HCT116 (cell line): ENCODE data around the gene KPNA1.

Experiments used
- CEBPB ChIP-seq: IDR thresholded peaks from 2 replicates; pipeline ENCODE4 v1.6.1; 2012; ENCODE audit warnings: low read depth
- EGR1 ChIP-seq: IDR thresholded peaks from 2 replicates; pipeline ENCODE4 v1.6.1; 2012; ENCODE audit warnings: low read depth
- EZH2phosphoT487 ChIP-seq: fragments of 200-600 bp; IDR thresholded peaks from 2 replicates; pipeline ENCODE4 v1.6.1; 2018; ENCODE audit warnings: antibody characterized with exemption, borderline replicate concordance
- FOSL1 ChIP-seq: IDR thresholded peaks from 2 replicates; pipeline ENCODE4 v1.6.1; 2012; ENCODE audit warnings: low read depth
- POLR2A ChIP-seq: IDR thresholded peaks from 2 replicates; pipeline ENCODE4 v1.7.0; 2011; ENCODE audit warnings: borderline replicate concordance; ENCODE audit not compliant: insufficient read depth, insufficient read length; ENCODE audit errors: extremely low read depth
- POLR2AphosphoS5 ChIP-seq: IDR thresholded peaks from 2 replicates; pipeline ENCODE4 v1.6.1; 2011; ENCODE audit warnings: mild to moderate bottlenecking, low read depth, low read length, moderate library complexity
- RAD21 ChIP-seq: IDR thresholded peaks from 2 replicates; pipeline ENCODE4 v1.6.1; 2012; ENCODE audit warnings: low read depth, mild to moderate bottlenecking
- SRF ChIP-seq: IDR thresholded peaks from 2 replicates; pipeline ENCODE4 v1.6.1; 2012; ENCODE audit warnings: low read depth
- TCF7L2 ChIP-seq: IDR thresholded peaks from 2 replicates; pipeline ENCODE4 v1.7.0; 2011; ENCODE audit warnings: borderline replicate concordance, inconsistent platforms; ENCODE audit not compliant: insufficient read depth, insufficient read length; ENCODE audit errors: extremely low read depth
- YY1 ChIP-seq: IDR thresholded peaks from 2 replicates; pipeline ENCODE4 v1.6.1; 2011; ENCODE audit warnings: low read length, low read depth, moderate library complexity, mild to moderate bottlenecking; ENCODE audit not compliant: insufficient replicate concordance; ENCODE audit errors: extremely low read depth
- TF ChIP-seq, protein P1 (sequence below), 3 experiments: fragments of 200-600 bp in 1 of 3; sonication (generic) in 1 of 3; IDR thresholded peaks in 2 of 3; conservative IDR thresholded peaks in 1 of 3; 2 replicates each; pipeline ENCODE4 v1.5.1; 2012 to 2017; ENCODE audit warnings: low read depth in 2 of 3, low read length in 2 of 3, antibody characterized with exemption in 1 of 3, borderline replicate concordance in 1 of 3, control low read depth in 1 of 3, mild to moderate bottlenecking in 1 of 3, mixed read lengths in 1 of 3, mixed run types in 1 of 3, moderate library complexity in 1 of 3; ENCODE audit not compliant: insufficient read depth in 1 of 3
- TF ChIP-seq, protein P2 (sequence below): IDR thresholded peaks from 2 replicates; pipeline ENCODE4 v1.6.1; 2012; ENCODE audit warnings: low read depth
- TF ChIP-seq, protein P3 (sequence below): IDR thresholded peaks from 2 replicates; pipeline ENCODE4 v1.6.1; 2012

DNA sequence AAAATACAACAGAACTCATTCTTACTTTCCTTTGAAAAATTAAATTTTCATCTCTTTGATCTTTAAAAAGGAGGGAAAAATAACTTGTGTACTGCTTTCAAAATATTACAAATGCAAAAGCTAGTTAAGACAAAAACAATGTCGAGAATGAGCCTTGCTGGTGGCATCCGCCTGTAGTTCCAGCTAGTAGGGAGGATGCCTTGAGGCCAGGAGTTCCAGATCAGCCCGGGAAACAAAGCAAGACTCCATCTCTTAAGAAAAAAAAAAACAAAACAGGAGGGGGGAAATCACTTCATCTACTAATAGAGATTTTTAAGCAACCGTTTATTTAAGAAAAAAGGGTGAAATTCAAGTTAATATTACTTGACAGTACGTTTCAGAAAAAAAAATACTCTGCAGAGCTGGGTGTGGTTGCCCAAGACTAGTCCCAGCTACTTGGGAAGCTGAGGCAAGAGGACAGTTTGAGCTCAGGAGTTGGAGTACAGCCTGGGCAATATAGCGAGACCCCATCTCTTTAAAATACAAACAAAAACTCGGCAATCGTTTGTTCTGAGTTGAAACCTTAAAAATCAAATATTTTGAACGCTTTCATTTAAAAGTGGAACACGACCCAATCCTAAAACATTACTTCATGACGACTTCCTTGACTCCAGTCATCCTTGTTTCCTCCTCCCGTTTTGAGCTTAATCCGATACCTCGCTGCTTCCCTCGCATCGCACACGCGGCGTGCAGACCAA, 1.2 kb downstream of the KPNA1 start:
- TF ChIP-seq POLR2A (no peak), SRF (no peak), EGR1 (no peak), YY1 (no peak), FOSL1 (no peak), RAD21 (no peak), EZH2phosphoT487 (no peak), TCF7L2 (no peak), POLR2AphosphoS5 (no peak), CEBPB (no peak)
- TF ChIP-seq, protein P1, sequence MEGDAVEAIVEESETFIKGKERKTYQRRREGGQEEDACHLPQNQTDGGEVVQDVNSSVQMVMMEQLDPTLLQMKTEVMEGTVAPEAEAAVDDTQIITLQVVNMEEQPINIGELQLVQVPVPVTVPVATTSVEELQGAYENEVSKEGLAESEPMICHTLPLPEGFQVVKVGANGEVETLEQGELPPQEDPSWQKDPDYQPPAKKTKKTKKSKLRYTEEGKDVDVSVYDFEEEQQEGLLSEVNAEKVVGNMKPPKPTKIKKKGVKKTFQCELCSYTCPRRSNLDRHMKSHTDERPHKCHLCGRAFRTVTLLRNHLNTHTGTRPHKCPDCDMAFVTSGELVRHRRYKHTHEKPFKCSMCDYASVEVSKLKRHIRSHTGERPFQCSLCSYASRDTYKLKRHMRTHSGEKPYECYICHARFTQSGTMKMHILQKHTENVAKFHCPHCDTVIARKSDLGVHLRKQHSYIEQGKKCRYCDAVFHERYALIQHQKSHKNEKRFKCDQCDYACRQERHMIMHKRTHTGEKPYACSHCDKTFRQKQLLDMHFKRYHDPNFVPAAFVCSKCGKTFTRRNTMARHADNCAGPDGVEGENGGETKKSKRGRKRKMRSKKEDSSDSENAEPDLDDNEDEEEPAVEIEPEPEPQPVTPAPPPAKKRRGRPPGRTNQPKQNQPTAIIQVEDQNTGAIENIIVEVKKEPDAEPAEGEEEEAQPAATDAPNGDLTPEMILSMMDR (IDR thresholded peaks at IDR 0.05 in 2 of 3, conservative IDR thresholded peaks at IDR 0.05 in 1 of 3; ENCODE audit: borderline replicate concordance in 1 of 3, insufficient read depth in 1 of 3, low read depth in 2 of 3, low read length in 2 of 3): no peak
- TF ChIP-seq, protein P2, sequence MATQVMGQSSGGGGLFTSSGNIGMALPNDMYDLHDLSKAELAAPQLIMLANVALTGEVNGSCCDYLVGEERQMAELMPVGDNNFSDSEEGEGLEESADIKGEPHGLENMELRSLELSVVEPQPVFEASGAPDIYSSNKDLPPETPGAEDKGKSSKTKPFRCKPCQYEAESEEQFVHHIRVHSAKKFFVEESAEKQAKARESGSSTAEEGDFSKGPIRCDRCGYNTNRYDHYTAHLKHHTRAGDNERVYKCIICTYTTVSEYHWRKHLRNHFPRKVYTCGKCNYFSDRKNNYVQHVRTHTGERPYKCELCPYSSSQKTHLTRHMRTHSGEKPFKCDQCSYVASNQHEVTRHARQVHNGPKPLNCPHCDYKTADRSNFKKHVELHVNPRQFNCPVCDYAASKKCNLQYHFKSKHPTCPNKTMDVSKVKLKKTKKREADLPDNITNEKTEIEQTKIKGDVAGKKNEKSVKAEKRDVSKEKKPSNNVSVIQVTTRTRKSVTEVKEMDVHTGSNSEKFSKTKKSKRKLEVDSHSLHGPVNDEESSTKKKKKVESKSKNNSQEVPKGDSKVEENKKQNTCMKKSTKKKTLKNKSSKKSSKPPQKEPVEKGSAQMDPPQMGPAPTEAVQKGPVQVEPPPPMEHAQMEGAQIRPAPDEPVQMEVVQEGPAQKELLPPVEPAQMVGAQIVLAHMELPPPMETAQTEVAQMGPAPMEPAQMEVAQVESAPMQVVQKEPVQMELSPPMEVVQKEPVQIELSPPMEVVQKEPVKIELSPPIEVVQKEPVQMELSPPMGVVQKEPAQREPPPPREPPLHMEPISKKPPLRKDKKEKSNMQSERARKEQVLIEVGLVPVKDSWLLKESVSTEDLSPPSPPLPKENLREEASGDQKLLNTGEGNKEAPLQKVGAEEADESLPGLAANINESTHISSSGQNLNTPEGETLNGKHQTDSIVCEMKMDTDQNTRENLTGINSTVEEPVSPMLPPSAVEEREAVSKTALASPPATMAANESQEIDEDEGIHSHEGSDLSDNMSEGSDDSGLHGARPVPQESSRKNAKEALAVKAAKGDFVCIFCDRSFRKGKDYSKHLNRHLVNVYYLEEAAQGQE: no peak
- TF ChIP-seq, protein P3, sequence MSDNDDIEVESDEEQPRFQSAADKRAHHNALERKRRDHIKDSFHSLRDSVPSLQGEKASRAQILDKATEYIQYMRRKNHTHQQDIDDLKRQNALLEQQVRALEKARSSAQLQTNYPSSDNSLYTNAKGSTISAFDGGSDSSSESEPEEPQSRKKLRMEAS: peak; percentile 66; the same call in 1 of the 2 replicates
